CD4-positive, alpha-beta T cell treated with Interleukin-15 for 1 hour (primary cell): Measurements from ENCODE around the gene C10orf71.

Source experiments
- DNase-seq: peaks from one replicate; pipeline ENCODE4 v3.0.0-alpha.2; 2020

Gene C10orf71

GRCh38 chr10:49273082-49273465 lies 25.9 kb upstream of the C10orf71 start:
- no peak for DNase-seq

- no peak for DNase-seq
Observed at GRCh38 chr10:49273626-49274025, 25.3 kb upstream of the C10orf71 start.

- no peak for DNase-seq
Observed at GRCh38 chr10:49274886-49275285, 24.1 kb upstream of the C10orf71 start.

DNA sequence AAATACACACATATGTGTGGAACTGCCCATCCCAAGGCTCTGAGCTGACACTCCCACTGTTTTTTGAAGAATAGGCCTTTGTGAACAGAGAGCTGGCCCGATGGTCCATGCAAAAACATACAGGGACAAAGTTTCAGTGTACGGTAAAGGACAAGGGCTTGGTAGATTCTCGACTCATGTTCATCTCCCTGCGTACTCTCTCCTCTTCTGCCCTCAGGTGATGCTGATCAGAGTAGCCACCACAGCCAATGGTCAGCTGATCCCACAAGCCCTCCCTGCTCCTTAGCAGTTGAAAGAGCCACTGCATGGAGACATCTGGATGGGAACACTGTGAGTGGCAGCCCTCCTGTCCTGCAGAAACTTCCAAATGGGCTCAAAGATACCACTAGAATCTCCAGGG lies 23.1 kb upstream of the C10orf71 start:
- DNase-seq = no peak

GRCh38 chr10:49276596-49276995 lies 22.4 kb upstream of the C10orf71 start:
- no peak for DNase-seq

DNA sequence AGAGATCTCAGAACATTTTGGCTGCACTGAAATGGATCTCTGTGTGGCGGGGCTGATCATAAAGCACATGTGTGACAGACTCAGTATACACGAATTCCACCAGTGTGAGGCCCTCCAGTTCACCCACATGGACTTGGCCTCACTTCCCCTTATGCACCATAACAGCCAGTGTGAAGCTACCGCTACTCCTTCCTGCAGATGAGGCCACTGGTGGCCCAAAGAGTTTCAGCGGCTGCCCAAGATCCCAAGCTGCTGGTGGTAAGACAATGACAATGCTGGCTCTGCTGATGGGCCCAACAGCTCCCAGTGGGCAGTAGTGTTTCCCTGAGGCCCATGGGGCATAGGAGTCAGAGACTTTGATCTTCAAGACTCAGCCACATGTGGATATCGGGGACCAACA lies 21.0 kb upstream of the C10orf71 start:
- DNase-seq = no peak

DNA sequence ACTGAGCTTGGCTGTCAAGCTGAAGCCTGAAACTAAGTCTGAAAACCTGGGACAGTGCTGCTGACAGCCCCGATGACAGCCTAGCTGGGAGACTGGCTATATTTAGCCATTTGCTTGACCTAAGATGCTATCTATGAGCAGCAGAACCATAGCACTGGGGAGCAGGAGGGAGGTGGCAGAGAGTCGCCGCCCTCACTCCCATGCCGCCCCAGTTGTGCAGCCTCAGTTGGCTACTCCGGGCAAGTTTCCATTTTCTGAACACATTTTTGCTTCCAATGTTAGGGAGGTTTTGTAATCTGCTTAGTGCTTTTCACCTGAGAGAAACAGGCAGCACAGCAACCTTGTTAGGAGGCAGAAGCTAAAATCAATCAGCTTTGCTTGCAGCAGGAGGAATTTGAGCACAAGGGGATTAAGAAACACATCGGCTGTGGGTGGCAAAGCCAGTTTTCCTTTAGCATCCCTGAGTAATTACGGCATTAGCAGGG lies 20.4 kb upstream of the C10orf71 start:
- no peak for DNase-seq

GRCh38 chr10:49279015-49279880 lies 19.7 kb upstream of the C10orf71 start:
- DNase-seq = no peak

DNA sequence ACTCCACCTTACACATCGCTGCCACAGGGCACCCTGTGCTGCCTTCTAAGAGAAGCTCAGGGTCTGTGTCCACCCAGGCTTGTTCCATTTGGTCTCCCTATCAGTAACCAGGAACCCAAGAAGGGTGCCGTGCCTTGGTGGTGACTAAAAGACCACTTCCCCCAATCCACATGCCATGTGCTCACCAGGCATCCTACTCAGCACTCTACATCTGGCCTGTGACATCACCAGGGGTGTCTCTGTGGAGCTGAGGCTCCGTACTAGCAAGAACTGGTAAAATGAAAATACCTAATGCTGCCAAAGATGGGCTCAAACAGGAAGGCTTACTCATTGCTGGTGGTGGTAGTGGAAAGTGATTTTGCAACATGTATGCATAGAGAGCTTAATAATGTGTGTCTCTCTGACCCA lies 19.0 kb upstream of the C10orf71 start:
- DNase-seq = peak; percentile 56

- DNase-seq = no peak
Observed at GRCh38 chr10:49281461-49281860, 17.5 kb upstream of the C10orf71 start.

GRCh38 chr10:49282306-49282705 lies 16.7 kb upstream of the C10orf71 start:
- DNase-seq = no peak

DNA sequence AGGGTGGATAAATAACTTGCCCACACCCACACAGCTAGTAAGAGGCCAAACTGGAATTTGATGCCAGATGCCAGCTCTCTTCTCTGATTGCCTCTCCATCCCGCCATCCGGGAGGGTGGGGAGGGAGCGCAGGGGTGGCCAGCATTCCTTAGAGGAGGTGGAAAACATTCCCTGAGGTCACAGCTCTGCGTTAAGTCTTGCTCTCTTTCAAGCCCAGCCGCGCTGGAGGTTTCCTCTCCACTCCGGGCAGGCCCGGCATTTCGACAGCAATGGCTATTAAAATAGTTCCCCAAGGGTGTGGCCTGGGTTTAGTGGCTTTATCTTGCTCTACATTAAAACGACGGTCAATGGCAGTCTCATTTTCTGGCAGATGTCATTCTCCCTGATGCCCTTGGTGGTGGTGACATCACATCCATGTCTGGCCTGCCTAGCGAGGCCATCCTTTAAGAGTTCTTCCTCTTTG lies 16.1 kb upstream of the C10orf71 start:
- DNase-seq = peak; percentile 53

DNA sequence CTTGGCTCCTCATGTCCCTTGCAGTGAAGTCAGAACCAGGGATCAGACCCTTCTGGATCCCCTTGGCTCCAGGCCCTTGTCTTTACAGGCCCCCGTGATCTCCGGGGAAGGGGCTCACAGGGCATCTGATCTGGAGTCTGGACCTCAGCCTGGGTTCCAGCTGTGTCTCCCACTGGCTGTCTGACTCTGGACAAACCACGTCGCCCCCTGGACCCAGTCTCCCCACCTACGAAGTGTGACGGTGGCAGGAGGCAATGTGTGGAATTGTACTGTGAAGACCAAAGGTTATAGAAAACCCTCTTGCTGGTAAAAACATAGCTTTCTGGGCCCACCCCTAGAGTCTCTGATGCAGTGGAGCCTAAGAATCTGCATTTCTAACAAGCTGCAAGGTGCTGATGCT lies 15.5 kb upstream of the C10orf71 start:
- DNase-seq = no peak

GRCh38 chr10:49284356-49284755 lies 14.6 kb upstream of the C10orf71 start:
- DNase-seq = no peak

- DNase-seq = peak; percentile 43
Observed at GRCh38 chr10:49285232-49285631, 13.7 kb upstream of the C10orf71 start.

GRCh38 chr10:49286686-49287085 lies 12.3 kb upstream of the C10orf71 start:
- no peak for DNase-seq

DNA sequence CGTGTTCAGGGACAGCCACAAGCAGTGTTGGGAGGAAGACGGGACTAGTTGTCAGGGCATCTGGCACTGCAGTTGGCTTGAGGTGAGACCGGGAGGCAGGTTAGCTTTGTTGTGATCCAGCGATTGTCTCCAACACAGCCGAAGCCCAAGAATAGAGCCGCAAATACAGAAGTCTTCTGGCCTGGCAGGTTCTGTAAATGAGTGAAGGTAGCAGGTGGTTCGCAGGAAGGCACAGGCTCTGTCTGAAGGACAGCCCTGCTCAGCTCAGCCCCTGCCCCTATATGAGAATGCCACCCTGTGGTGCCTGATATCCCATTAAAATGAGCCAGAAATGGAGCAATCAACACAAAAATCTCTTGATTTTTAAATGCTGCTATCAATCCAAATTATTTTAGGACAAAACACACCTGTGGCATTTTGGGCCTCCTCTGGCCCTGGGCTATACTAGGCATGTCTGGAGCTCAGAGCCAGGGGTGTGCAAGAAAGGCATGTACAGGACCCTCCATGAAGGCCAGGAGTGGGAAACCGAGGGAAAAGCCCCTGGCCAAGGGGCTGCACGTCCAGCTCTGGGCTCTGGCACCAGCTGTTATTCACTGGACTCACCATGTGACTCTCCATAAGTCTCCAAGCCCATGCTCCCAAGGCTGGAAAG lies 11.2 kb upstream of the C10orf71 start:
- DNase-seq = no peak

DNA sequence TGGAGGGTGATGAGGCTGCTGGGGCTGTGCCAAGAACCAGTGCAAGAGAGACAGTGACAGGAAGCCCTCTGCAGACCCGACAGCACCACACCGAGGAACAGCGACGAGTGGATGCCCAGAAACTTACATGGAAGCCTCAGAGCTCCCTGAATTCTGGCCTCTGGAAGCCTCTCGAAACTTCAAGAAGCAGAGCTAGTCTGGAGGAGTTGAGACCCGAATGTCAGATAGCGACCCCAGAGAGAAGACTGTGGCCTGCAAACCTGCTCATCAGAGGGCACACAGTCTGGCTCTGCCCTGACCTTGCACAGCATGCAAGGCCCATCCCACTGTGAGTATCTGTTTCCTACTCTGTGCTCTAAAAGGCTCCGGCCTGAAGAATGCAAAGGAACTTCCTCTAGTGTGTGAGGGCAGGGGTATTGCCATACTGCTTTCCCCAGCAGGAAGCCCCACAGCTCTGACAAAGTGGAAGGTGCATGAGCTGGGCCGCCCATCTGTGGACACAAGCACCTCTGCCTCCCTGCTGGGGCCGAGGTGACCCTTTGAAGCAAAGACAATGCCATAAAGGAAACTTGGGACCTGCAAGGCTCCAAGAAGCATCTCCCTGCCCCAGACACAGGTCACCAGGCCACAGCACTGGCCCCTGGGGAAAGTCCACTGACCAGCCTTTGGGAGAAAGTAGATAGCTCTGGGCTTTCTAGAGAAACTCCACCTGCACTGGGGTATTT lies 10.5 kb upstream of the C10orf71 start:
- DNase-seq = no peak

DNA sequence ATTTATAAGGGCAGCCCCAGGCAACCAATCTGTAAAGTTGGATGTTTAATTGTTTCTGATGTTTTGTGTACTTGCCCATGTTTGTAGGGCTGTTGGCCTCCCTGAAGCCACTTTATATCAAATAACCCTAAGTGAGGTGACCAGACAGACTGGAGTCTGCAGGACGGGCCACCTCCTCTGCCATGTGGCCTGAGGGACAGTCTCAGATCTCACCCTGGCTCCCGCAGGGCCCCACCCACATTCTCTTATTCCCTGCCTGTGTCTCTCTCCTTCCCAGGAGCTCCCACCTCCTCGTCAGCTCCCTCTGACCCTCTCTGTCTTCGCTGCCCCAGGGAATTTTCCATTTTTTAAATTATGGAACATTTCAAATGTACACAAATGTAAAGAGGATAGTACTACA lies 9.5 kb upstream of the C10orf71 start:
- DNase-seq = no peak

- no peak for DNase-seq
Observed at GRCh38 chr10:49290131-49290530, 8.8 kb upstream of the C10orf71 start.

- no peak for DNase-seq
Observed at GRCh38 chr10:49290607-49291006, 8.4 kb upstream of the C10orf71 start.

- DNase-seq = no peak
Observed at GRCh38 chr10:49292565-49293207, 6.3 kb upstream of the C10orf71 start.

DNA sequence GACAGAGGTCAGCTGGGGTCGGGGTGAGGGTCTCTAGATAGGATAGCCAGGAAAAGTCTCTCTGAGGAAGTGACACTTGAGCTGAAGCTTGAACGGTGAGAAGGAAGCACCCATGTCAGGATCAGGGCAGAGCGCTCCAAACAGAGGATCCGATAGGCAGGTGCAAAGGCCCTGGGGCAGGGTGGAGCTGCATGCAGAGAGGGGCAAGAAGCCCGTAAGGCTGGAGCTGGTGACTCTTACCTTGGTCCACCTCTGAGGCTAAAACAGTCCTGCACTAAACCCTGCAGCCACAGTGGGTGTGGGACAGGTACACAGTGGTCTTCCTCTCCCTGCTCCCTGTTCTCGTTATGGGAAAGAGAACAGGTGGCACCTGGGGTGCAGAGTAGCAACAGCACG lies 5.8 kb upstream of the C10orf71 start:
- no peak for DNase-seq
